KOPT-K1 (cell line): ENCODE measurements around the gene SLC5A2.

ENCODE experiments used
- H3K27ac ChIP-seq: fragments of 200-600 bp; sonication (generic); 2 replicates; pipeline ENCODE4 v1.5.1; 2016; ENCODE audit warnings: antibody characterized with exemption, mild to moderate bottlenecking, low read depth, low read length; ENCODE audit not compliant: poor library complexity, severe bottlenecking
- H3K36me3 ChIP-seq: fragments of 200-600 bp; sonication (generic); 2 replicates; pipeline ENCODE4 v1.5.1; 2017; ENCODE audit warnings: antibody characterized with exemption, mild to moderate bottlenecking, low read length, moderate library complexity; ENCODE audit not compliant: insufficient read depth
- H3K9me3 ChIP-seq: fragments of 200-600 bp; sonication (generic); 2 replicates; pipeline ENCODE4 v1.5.1; 2017; ENCODE audit warnings: antibody characterized with exemption, low read length, mild to moderate bottlenecking; ENCODE audit not compliant: insufficient read depth, poor library complexity, severe bottlenecking

Gene SLC5A2

DNA sequence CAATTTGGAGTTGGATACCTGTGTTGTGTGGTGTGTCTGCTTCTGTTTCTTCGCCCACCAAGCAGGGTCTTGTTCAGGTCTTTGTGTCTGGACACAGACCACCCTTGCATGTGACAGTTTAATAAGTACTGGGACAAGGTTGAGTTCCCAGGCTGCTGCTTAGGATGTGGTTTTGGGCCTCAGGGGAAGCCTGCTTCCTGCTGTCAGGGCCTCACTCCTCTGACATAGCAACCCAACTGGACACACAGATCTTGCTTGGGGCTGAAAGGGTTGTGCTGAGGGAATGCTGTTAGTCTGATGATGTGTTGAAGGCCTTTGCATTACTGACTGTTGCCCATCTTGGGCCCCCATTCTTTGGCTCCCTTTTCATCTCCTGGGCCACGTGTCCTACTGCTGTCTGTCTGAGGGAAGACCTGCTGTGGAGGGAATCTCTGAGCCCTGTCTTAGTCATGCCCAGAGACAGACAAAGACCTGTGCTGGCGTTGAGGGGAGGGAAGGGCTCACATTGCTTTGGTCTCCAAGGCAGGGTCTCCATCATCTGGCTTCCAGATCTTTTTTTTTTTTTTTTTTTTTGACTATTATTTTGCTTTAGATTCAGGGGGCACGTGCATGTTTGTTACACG lies 15.7 kb upstream of the SLC5A2 start:
- no peaks in the 10 kb centered on the region for H3K9me3 ChIP-seq
- peaks cover 42% of the 10 kb centered on the region for H3K36me3 ChIP-seq
- H3K27ac ChIP-seq = peak overlapping the region; percentile 53

DNA sequence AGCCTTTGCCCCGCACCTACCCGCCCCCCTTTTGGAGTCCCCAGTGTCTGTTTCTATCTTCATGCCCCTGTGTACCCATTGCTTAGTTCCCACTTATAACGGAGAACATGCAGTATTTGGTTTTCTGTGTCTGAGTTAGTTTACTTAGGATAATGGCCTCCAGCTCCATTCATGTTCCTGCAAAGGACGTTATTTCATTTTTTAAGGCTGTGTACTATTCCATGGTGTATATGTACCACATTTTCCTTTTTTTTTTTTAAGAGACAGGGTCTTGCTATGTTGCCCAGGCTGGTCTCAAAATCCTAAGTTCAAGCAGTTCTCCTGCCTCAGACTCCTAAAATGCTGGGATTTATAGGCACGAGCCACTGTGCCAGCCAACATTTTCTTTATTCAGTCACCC lies 15.1 kb upstream of the SLC5A2 start:
- Histone ChIP-seq H3K9me3 (no peaks in the 10 kb centered on the region), H3K27ac (no peak overlapping the region), H3K36me3 (peaks cover 36% of the 10 kb centered on the region)

DNA sequence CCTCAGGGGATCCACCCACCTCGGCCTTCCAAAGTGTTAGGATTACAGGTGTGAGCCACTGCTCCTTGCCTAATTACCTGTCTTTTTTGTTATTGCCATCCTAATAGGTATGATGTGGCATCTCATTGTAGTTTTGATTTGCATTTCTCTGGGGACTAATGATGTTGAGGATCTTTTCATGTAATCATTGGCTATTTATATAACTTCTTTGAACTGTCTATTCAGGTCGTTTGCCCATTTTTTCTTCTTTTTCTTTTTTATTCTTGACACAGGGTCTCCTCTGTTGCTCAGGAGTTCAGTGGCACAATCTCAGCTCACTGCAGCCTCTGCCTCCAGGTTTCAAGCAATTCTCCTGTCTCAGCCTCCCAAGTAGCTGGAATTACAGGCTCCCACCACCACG lies 12.3 kb upstream of the SLC5A2 start:
- peaks cover 16% of the 10 kb centered on the region for H3K36me3 ChIP-seq
- no peak overlapping the region for H3K27ac ChIP-seq
- H3K9me3 ChIP-seq = no peaks in the 10 kb centered on the region

DNA sequence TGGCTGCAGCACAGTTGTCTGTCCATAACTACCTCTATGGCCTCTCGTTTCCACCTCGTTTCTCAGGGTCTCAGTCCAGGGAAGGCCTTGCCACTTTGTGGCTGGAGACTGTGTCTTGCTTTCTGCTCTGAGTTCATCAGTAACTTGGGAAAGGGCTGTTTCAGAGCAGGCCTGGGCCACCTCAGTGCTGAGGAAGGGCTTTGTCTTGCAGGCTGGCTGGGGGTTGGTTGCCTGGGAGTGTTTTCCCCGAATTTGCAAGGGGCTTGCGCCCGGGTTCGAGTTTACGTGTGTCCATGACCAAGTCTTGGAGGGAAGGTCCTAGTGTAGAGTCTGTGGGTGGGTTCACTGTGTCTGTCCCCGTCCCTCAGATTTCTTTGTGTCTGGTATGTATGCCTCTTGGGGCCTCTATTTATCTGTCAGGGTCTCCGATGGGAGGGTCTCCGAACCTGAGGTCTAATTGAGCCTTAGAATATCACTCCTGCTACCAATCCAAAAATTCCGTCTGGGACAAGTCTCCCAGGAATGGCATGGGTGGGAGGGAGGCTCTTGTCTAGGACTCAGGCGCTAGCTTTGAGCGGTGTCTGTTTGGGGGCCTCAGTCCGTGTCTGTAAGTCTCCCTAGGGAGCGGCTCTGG lies 11.6 kb upstream of the SLC5A2 start:
- no peaks in the 10 kb centered on the region for H3K9me3 ChIP-seq
- H3K36me3 ChIP-seq = peaks cover 9% of the 10 kb centered on the region
- H3K27ac ChIP-seq = no peak overlapping the region

DNA sequence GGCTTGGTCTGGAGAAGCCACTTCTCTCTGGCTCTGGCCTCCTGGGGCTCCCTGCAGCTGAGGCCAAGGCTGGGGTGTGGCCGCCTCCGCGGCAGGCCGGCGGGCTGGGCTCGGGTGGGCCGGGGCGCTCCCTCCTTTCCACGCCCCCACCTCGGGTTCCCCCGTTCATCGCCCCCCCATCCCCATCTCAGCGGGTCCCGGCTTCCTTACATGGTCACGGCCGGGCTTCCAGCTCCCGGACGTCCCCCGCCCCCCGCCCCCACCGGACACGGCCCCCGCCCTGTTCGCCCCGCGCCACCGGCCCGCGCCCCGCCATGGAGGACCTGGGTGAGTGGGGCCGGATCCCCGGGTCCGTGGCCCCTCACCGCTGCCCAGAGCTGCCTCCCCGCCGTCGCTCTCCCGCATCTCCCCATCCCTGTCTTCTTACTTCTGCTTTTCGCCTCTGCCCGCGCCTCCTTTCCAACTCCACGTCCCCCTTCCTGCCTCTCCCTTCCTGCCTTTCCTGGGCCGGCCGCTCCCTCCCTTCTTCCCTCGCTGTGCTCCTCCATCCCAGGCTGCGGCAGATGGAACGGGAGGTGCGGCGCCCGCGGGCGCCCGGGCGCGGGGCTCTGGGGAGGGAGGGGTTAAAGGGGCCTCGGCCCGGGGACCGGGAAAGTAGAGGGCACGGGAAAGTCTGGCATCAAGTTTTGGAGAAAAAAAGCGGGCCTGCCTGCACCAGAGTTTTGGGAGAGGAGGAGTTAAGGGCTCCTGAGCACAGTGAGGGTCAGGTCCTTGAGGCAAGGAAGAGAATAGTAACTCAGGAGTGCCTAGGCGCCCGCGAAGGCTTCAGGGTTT lies 10.8 kb upstream of the SLC5A2 start, which contains the start of gene TGFB1I1:
Gene TGFB1I1, plus strand, starts transcription at position 278 of the 834 bp plus-strand sequence. Its CDS starts 37 bp downstream, at position 315.
- peaks cover 1% of the 10 kb centered on the region; the same call in 1 of the 2 replicates for H3K36me3 ChIP-seq
- no peaks in the 10 kb centered on the region for H3K9me3 ChIP-seq
- no peak within 1 kb of the TSS for H3K27ac ChIP-seq

DNA sequence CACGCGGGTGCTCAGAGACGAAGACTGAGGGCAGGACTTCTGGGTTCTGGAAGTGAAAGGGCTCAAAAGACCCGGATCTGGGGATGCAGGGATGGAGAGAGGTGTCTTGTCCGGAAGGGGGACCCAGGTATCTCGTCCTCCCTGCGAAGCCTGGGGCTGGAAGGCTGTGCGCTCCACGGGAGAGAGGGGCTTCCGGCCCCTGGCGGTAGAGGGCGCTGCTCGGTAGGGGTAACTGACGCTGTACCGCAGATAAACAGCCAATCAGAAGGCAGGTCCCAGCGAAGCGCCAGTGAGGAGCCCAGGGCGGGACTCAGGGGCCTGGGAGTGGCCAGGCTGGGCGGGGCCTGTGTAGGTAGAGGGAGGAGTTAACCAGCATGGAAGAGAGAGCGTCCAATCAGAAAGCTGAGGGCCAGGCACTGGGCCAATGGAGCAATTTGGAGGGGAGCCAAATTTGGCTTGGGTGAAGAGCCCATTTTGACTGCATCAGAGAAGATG lies 10.2 kb upstream of the SLC5A2 start:
- H3K27ac ChIP-seq = no peak overlapping the region
- no peaks in the 10 kb centered on the region for H3K36me3 ChIP-seq
- no peaks in the 10 kb centered on the region for H3K9me3 ChIP-seq

DNA sequence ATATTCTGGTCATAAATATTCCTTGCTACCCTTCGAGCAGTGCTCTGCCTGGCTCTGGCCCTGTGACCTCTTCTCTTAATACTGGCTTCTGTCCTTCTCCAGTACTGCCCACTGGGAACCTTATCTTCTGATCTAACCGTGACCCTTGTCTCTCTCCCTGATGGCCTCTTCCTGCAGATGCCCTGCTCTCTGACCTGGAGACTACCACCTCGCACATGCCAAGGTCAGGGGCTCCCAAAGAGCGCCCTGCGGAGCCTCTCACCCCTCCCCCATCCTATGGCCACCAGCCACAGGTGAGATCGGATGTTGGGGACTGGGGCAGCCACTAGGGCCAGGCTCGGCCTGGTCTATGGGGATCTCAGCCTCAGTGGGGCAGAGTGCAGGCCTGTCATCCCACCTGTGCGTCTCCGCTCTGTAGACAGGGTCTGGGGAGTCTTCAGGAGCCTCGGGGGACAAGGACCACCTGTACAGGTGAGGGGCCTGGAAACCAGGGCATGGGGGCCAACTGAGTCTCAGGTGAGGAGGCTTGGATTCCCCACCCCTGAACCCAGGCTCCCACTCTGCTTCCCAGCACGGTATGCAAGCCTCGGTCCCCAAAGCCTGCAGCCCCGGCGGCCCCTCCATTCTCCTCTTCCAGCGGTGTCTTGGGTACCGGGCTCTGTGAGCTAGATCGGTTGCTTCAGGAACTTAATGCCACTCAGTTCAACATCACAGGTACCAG lies 9.5 kb upstream of the SLC5A2 start:
- no peaks in the 10 kb centered on the region for H3K9me3 ChIP-seq
- no peak overlapping the region for H3K27ac ChIP-seq
- no peaks in the 10 kb centered on the region for H3K36me3 ChIP-seq

DNA sequence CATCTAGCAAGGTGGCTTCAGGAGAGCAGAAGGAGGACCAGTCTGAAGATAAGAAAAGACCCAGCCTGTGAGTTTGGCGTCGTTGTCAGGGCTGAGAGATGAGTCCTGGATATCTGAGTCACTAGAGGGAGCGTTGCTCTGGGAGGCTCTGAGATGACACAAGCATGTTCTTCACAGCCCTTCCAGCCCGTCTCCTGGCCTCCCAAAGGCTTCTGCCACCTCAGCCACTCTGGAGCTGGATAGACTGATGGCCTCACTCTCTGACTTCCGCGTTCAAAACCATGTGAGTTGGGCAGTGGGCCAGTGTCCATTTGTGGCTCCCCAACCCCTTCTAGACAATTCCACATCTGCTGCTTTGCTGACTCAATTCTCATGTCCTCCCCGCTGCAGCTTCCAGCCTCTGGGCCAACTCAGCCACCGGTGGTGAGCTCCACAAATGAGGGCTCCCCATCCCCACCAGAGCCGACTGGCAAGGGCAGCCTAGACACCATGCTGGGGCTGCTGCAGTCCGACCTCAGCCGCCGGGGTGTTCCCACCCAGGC lies 8.7 kb upstream of the SLC5A2 start:
- Histone ChIP-seq H3K27ac (no peak overlapping the region), H3K9me3 (no peaks in the 10 kb centered on the region), H3K36me3 (no peaks in the 10 kb centered on the region)

DNA sequence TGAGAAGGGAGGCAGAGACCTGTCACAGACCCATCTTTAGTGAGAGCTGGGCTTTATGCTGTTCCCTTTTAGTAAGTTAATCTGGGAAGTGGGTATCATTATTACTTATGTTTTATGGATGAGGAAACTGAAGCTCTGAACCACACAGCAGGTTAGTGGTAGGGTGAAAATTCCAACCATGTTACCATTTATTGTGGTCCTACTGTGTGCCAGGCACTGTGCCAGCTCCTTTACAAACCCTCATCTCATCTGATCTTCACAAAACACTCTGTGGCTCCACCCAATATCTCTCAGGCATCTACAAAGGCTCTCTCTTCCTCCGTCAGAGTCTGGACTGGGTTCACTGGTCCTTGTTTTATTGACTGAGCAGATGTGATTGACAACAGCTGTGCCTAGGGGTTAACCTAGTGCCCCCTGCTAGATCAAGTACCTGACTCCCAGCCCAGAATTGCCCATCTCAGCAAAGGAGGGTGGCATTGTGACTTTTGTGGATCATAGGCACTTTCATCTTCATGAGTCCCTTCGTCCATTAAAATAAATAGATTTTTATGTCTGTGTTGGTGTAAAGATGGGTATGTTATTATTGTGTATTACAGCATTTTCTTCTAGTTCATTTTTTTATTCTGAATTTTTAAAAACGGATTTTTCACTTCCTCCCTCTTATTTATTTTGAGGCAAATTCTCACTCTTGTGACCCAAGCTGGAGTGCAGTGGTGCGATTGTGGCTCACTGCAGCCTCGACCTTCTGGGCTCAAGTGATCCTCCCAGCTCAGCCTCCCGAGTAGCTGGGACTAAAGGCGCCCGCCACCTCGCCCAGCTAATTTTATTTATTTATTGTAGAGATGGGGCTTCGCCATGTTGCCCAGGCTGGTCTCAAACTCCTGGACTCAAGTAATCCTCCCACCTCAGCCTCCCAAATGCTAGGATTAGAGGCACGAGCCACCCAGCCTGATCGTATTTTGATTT lies 7.9 kb upstream of the SLC5A2 start:
- Histone ChIP-seq H3K36me3 (no peaks in the 10 kb centered on the region), H3K9me3 (no peaks in the 10 kb centered on the region), H3K27ac (no peak overlapping the region)

DNA sequence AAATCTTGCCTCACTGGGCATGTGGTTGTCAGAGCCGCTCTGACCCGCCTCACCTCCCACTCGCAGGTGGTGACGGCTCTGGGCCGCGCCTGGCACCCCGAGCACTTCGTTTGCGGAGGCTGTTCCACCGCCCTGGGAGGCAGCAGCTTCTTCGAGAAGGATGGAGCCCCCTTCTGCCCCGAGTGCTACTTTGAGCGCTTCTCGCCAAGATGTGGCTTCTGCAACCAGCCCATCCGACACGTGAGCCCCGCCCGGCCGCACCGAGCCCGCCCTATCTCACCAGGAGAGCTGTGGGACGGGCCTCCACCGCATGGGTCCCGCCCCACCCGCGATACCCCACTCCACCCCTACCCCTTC lies 7.0 kb upstream of the SLC5A2 start:
- no peaks in the 10 kb centered on the region for H3K9me3 ChIP-seq
- no peaks in the 10 kb centered on the region for H3K36me3 ChIP-seq
- no peak overlapping the region for H3K27ac ChIP-seq

DNA sequence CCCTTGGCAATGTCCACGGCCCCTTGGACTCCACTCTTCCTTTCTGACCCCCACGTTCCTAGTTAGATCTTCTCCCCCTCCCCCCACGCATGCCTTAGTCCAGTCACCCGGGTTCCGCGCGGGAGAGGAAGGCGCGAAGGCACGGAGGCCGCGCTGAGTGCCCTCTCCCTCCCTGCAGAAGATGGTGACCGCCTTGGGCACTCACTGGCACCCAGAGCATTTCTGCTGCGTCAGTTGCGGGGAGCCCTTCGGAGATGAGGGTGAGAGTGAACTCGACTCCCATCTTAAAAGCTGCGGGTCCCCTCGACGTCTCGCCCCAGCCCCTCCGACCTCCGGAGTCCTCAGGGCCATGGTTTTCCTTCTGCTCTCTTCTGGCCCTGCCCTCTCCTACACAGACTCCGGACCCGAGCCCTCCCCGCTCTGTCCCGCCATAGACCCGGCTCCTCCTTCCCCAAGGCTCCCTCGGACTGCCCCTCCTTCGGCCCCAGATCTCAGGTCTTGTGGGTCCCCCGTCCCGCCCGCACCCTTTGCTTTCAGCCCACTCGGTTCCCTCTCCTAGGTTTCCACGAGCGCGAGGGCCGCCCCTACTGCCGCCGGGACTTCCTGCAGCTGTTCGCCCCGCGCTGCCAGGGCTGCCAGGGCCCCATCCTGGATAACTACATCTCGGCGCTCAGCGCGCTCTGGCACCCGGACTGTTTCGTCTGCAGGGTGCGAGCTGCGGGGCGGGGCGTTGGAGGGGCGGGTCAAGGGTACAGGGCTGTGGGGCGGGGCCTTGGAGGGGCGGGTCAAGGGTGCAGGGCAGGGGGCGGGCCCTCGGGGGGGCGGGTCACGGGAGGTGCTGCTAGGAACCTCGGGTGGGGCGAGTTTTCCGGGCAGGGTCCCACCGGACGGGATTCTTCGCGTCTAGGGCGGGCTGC lies 6.4 kb upstream of the SLC5A2 start:
- H3K9me3 ChIP-seq = no peaks in the 10 kb centered on the region
- H3K36me3 ChIP-seq = no peaks in the 10 kb centered on the region
- peak overlapping the region; percentile 53 for H3K27ac ChIP-seq

DNA sequence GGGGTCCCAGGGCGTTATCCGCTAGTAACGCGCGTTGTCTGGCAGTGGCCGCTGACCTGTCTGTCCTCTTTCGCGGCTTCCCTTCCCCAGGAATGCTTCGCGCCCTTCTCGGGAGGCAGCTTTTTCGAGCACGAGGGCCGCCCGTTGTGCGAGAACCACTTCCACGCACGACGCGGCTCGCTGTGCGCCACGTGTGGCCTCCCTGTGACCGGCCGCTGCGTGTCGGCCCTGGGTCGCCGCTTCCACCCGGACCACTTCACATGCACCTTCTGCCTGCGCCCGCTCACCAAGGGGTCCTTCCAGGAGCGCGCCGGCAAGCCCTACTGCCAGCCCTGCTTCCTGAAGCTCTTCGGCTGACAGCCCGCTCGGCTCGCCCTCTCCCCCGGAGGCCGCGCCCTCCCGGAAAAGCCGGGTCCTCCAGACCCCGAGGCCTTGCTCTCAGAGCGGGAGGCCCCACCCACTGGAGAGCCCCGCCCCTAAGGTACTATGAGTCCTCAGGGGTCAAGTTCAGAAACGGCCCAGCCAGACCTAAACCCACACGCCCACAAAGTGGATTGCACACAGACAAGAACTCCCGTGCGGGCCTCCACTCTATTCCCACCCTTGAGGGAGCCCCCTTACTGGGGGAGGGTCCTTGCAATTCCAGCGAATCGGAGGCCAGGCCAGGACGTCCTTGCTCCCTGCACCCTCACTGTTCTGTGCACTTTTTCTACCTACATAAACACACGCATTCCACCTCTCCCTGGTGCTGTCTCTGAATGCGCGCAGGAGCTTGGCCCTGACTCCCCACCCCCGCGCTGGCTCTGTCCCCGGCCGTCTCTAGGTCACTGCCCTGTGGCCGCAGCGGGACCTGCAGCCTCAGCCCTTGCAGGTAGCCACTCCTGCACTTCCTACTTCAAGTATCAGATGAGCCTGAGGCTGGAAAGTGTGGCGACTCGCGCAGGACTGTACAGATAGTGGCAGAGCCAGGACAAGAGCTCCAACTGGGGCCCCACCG lies 5.4 kb upstream of the SLC5A2 start:
- Histone ChIP-seq H3K27ac (peak overlapping the region; percentile 47), H3K36me3 (no peaks in the 10 kb centered on the region), H3K9me3 (no peaks in the 10 kb centered on the region)
